SH-SY5Y (cell line): Measurements from ENCODE around the gene ESPL1.

Experiments
- GATA2 ChIP-seq: IDR thresholded peaks from 2 replicates; pipeline ENCODE4 v1.6.1; 2011; ENCODE audit warnings: mild to moderate bottlenecking, low read depth, low read length
- GATA3 ChIP-seq: IDR thresholded peaks from 2 replicates; pipeline ENCODE4 v1.6.1; 2011; ENCODE audit warnings: low read depth, mild to moderate bottlenecking, low read length, moderate library complexity

DNA sequence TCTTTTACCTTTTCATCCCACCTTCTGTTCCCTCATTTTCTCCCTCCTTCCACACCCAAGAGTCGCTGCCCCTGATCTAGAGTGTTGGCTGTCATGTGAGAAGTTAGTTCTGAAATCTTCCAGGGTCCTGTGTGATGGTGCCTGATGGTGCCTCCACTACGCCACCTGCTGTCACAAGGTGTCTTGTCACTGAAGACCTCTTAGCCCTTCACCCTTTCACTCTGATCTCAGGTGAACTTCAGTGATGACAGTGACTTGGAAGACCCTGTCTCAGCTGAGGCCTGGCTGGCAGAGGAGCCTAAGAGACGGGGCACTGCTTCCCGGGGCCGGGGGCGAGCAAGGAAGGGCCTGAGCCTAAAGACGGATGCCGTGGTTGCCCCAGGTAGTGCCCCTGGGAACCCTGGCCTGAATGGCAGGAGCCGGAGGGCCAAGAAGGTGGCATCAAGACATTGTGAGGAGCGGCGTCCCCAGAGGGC, 19.7 kb downstream of the ESPL1 start:
- TF ChIP-seq GATA2 (no peak), GATA3 (no peak)
